ENCODE measurements around the gene AQP1. TPM values are rescaled to one million over a fixed set of nuclear protein-coding genes. Genes with fewer than 3 reads are reported as not detected.
A peak's percentile ranks its signal among the peaks of the same experiment; 100 is the strongest.

Gene AQP1
- total RNA-seq, 1 donor from 2014 or later = 67.8 TPM

DNA sequence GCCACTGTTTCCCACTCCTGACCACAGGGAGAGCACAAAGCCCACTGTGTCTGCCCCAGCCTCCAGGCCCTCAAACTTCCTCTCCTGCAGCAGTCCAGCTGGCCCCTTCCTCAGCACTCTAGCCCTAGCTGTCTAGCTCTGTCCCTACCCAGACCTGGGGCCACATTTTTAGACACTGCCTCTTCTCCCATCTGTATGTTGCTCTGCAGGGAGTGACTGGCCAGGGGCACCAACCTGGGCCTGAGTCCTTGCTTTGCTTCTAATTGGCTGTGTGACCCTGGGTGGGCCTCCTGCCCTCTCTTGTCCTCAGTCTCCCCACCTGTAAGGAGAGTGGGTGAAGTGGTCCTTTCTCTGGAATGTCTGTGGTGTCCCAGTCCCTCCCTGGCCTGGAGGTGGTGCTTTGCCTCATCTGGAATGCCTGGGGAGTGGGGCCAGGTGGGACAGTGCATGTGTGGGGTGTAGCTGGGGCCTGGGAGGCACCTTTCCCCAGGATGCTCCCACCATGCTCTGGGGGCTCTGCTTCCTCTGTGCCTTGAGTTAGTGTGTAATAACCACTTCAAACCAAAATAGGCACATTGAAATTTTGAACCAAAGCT is 25.1 kb downstream of the AQP1 start:
- peaks cover 2 to 13% (median 4%) of the 10 kb centered on the region in 3 donors for H3K4me1 ChIP-seq (ENCODE audit: control insufficient read depth in 3 of 3, insufficient read depth in 3 of 3, low read length in 3 of 3)
- H3K27ac ChIP-seq (ENCODE audit: low read depth, low read length) = no peak overlapping the region
- H3K27me3 ChIP-seq (ENCODE audit: control insufficient read depth in 3 of 3, insufficient read depth in 3 of 3, low read length in 3 of 3) = peaks cover 0 to 8% (median 0%) of the 10 kb centered on the region in 3 donors
- no peaks in the 10 kb centered on the region for H3K36me3 ChIP-seq (ENCODE audit: control insufficient read depth in 3 of 3, insufficient read depth in 3 of 3, low read length in 3 of 3)
- no peak overlapping the region for H3K9ac ChIP-seq (ENCODE audit: low read depth in 1 of 3, low read length in 3 of 3)
- no peaks in the 10 kb centered on the region for H3K9me3 ChIP-seq (ENCODE audit: control insufficient read depth in 3 of 3, low read length in 3 of 3)
- no peak overlapping the region for H3K4me3 ChIP-seq (ENCODE audit: low read length in 3 of 3)

DNA sequence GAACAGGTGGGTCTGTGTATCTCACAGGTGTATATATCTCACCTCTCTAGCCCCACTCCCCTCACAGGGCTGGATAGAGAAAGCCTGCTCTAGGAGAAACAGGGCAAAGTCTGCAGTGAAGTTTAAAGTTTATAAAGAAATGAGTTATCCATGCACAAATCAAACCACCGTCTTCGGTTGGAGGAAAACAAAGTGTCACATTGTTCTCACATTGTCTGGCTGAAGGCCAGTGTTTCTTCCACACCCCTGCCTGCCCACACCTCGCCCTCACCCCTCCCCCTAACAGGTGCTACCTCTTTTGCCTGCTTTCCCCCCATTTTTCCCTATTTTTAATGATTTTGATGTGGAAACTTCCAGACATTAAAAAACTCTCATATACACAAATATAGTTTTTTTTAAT is 25.8 kb downstream of the AQP1 start:
- Histone ChIP-seq H3K36me3 (ENCODE audit: control insufficient read depth in 3 of 3, insufficient read depth in 3 of 3, low read length in 3 of 3) (no peaks in the 10 kb centered on the region), H3K9ac (ENCODE audit: low read depth in 1 of 3, low read length in 3 of 3) (no peak overlapping the region), H3K4me1 (ENCODE audit: control insufficient read depth in 3 of 3, insufficient read depth in 3 of 3, low read length in 3 of 3) (peaks cover 0 to 9% (median 0%) of the 10 kb centered on the region in 3 donors), H3K27ac (ENCODE audit: low read depth, low read length) (no peak overlapping the region), H3K9me3 (ENCODE audit: control insufficient read depth in 3 of 3, low read length in 3 of 3) (no peaks in the 10 kb centered on the region), H3K27me3 (ENCODE audit: control insufficient read depth in 3 of 3, insufficient read depth in 3 of 3, low read length in 3 of 3) (peaks cover 0 to 8% (median 0%) of the 10 kb centered on the region in 3 donors), H3K4me3 (ENCODE audit: low read length in 3 of 3) (no peak overlapping the region)

DNA sequence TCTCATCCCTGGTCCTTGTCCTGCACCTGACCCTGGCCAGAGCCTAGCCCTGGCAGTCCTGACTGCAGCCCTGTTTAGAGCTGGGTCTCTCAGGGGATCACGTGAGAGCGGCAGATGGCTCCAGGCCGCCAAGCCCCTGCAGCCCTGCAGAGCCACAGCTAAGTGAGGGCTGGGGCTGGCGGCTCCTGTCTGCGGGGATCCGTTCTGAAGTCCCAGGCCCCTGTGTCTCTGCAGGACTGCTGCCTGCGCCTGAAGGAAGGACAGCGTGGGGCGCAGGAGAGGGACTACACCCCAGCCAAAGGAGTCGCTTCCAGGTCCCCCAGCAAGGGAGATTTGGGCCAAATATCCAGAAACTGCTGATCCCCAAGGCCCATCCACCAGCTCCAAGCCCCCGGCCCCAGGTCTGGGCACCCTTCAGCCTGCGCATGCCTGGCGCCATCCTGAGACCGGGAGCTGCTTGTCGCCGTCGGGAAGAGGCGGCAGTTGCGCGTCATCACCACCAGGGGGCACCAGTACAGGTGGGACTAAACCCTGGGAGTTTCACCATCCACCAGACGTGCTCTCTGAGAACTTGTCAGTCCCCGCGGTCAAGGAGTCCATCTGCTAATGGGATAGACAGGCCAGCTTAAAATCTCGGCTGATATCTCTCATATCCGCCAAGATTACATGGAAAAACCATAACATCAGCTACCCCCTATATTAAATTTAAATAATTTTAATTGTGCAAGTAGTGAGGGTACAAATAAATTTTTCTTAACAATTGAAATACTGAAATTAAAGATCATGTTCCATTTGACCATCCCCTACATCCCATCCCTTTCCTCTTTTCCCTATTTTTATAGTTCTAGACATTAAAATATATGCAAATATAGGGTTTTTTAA is 27.0 kb downstream of the AQP1 start:
- peak overlapping the region in 1 of 3 donors; percentile 25 for H3K9ac ChIP-seq (ENCODE audit: low read depth in 1 of 3, low read length in 3 of 3)
- no peaks in the 10 kb centered on the region for H3K36me3 ChIP-seq (ENCODE audit: control insufficient read depth in 3 of 3, insufficient read depth in 3 of 3, low read length in 3 of 3)
- H3K4me1 ChIP-seq (ENCODE audit: control insufficient read depth in 3 of 3, insufficient read depth in 3 of 3, low read length in 3 of 3) = peaks cover 0 to 9% (median 0%) of the 10 kb centered on the region in 3 donors
- H3K4me3 ChIP-seq (ENCODE audit: low read length in 3 of 3) = peak overlapping the region in 1 of 3 donors; percentile 49
- no peak overlapping the region for H3K27ac ChIP-seq (ENCODE audit: low read depth, low read length)
- peaks cover 0 to 8% (median 0%) of the 10 kb centered on the region in 3 donors for H3K27me3 ChIP-seq (ENCODE audit: control insufficient read depth in 3 of 3, insufficient read depth in 3 of 3, low read length in 3 of 3)
- H3K9me3 ChIP-seq (ENCODE audit: control insufficient read depth in 3 of 3, low read length in 3 of 3) = no peaks in the 10 kb centered on the region

DNA sequence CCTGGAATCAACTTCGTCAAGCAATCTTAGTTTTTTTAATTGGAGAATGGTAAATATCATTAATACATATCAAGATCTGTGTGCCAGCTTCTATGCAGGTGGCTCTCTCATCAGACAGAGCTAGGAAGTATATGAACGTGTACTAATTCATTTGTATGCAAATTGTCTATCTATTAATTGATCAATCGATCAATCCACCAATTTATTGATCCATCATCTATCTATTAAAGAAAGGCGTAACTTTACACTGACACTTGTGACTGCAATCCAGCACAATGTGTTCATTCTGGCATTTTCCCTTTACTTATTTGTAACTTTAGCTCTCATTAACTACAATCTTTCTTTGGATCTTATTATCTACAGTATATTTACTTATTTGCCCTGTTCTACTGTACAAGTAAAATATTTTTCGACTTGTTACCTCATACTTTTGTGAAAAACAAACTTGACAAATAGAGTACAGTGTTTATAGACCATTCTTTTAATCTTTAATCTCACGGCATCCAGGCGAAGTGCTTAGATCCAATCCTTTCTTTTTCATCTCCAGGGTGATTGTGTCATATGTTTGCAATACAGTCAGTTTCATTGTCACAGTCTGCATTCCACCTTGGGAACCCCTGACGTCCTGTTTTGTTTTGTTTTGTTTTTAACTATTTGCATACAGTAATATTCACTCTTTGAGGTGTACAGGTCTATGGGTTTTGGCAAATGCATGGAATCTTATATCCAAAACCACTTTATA is 30.1 kb downstream of the AQP1 start:
- Histone ChIP-seq H3K27me3 (ENCODE audit: control insufficient read depth in 3 of 3, insufficient read depth in 3 of 3, low read length in 3 of 3) (peaks cover 0 to 8% (median 0%) of the 10 kb centered on the region in 3 donors), H3K36me3 (ENCODE audit: control insufficient read depth in 3 of 3, insufficient read depth in 3 of 3, low read length in 3 of 3) (no peaks in the 10 kb centered on the region), H3K9me3 (ENCODE audit: control insufficient read depth in 3 of 3, low read length in 3 of 3) (peaks cover 0 to 2% (median 0%) of the 10 kb centered on the region in 3 donors), H3K27ac (ENCODE audit: low read depth, low read length) (no peak overlapping the region), H3K9ac (ENCODE audit: low read depth in 1 of 3, low read length in 3 of 3) (no peak overlapping the region), H3K4me1 (ENCODE audit: control insufficient read depth in 3 of 3, insufficient read depth in 3 of 3, low read length in 3 of 3) (peaks cover 0 to 2% (median 0%) of the 10 kb centered on the region in 3 donors), H3K4me3 (ENCODE audit: low read length in 3 of 3) (no peak overlapping the region)

DNA sequence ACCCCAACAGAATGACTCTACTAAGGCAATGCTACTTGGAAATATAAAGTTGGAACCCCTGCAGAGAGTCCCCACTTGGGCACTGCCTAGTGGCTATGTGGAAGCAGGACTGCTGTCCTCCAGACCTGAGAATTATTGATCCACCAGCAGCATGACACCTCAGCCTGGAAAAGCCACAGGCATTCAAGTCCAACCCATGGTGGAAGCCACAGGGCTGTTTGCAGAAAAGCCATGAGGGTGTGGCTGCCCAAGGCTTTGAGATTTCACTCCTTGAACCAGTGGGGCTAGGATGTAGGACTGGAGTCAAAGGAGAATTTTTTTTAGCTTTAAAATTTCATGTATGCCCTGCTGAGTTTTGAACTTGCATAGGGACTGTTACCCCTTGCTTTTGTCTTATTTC is 38.5 kb downstream of the AQP1 start:
- Histone ChIP-seq H3K4me3 (ENCODE audit: low read length in 3 of 3) (no peak overlapping the region), H3K9me3 (ENCODE audit: control insufficient read depth in 3 of 3, low read length in 3 of 3) (no peaks in the 10 kb centered on the region), H3K36me3 (ENCODE audit: control insufficient read depth in 3 of 3, insufficient read depth in 3 of 3, low read length in 3 of 3) (no peaks in the 10 kb centered on the region)

DNA sequence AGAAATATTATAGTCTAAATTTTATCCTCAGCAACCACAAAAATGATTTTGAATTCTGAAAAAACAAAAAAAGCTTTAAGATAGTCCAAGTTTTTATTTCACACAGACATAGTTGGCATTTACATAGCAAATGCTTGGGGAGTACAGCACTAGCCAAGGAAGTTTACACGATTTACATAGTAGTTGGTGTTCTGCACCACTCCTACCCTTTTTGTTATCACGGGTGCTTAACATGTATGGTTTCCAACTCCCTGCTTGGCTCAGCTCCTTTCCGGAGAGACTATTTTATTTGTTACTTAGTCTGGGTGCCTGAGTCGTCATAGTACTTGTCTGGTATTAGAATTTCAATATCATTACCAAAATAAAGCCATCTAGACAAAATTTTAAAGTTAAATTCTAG is 43.3 kb downstream of the AQP1 start:
- H3K4me3 ChIP-seq (ENCODE audit: low read length in 3 of 3) = no peak overlapping the region
- H3K4me1 ChIP-seq (ENCODE audit: control insufficient read depth in 3 of 3, insufficient read depth in 3 of 3, low read length in 3 of 3) = no peaks in the 10 kb centered on the region
- H3K27ac ChIP-seq (ENCODE audit: low read depth, low read length) = no peak overlapping the region
- no peaks in the 10 kb centered on the region for H3K9me3 ChIP-seq (ENCODE audit: control insufficient read depth in 3 of 3, low read length in 3 of 3)
- no peaks in the 10 kb centered on the region for H3K36me3 ChIP-seq (ENCODE audit: control insufficient read depth in 3 of 3, insufficient read depth in 3 of 3, low read length in 3 of 3)
- peaks cover 0 to 3% (median 0%) of the 10 kb centered on the region in 3 donors for H3K27me3 ChIP-seq (ENCODE audit: control insufficient read depth in 3 of 3, insufficient read depth in 3 of 3, low read length in 3 of 3)
- no peak overlapping the region for H3K9ac ChIP-seq (ENCODE audit: low read depth in 1 of 3, low read length in 3 of 3)

More for the DNA sequence above, 38.5 kb downstream of the AQP1 start:
- H3K27me3 ChIP-seq (ENCODE audit: control insufficient read depth in 3 of 3, insufficient read depth in 3 of 3, low read length in 3 of 3) = peaks cover 0 to 3% (median 0%) of the 10 kb centered on the region in 3 donors
- H3K4me1 ChIP-seq (ENCODE audit: control insufficient read depth in 3 of 3, insufficient read depth in 3 of 3, low read length in 3 of 3) = no peaks in the 10 kb centered on the region
- no peak overlapping the region for H3K9ac ChIP-seq (ENCODE audit: low read depth in 1 of 3, low read length in 3 of 3)
- H3K27ac ChIP-seq (ENCODE audit: low read depth, low read length) = no peak overlapping the region

DNA sequence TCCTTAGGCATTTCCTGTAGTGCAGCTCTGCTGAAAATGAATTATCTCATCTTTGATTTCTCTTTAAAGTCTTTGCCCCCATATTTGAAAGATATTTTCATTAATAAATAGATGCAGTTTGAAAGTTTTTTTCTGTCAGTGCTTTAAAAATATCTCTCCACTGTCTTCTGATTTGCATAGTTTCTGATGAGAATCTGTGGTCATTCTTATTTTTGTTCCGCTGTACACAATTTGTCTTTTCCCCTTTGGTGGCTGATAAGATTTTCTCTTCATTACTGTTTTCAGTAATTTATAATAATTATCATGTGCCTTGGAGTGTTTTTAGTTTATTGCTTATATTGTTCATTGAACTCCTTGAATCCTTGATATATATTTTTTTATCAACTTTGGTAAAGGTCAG is 45.1 kb downstream of the AQP1 start:
- H3K4me3 ChIP-seq (ENCODE audit: low read length in 3 of 3) = no peak overlapping the region
- no peaks in the 10 kb centered on the region for H3K9me3 ChIP-seq (ENCODE audit: control insufficient read depth in 3 of 3, low read length in 3 of 3)
- no peaks in the 10 kb centered on the region for H3K27me3 ChIP-seq (ENCODE audit: control insufficient read depth in 3 of 3, insufficient read depth in 3 of 3, low read length in 3 of 3)
- H3K9ac ChIP-seq (ENCODE audit: low read depth in 1 of 3, low read length in 3 of 3) = no peak overlapping the region
- H3K4me1 ChIP-seq (ENCODE audit: control insufficient read depth in 3 of 3, insufficient read depth in 3 of 3, low read length in 3 of 3) = no peaks in the 10 kb centered on the region
- H3K36me3 ChIP-seq (ENCODE audit: control insufficient read depth in 3 of 3, insufficient read depth in 3 of 3, low read length in 3 of 3) = no peaks in the 10 kb centered on the region
- no peak overlapping the region for H3K27ac ChIP-seq (ENCODE audit: low read depth, low read length)

DNA sequence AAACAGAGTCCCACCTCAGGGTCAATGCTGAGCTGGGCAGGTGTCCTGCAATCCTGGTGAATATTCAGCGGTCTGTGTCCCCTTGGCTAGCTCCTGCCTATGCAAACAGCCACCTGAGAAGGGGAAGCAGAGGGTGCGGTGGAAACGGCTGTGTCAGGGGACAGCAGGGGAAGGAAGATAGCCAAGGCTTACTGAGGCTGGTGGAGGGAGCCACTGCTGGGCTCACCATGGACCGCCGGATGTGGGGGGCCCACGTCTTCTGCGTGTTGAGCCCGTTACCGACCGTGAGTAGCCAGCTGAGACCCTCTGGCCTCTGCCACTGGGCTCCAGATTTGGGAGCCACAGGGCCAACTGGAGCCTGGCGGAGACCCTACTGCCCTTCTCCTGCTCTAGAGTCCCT is 52.2 kb downstream of the AQP1 start, which contains the start of gene GHRHR:
TSS of gene GHRHR (plus strand) at position 112 of the 400 bp plus-strand sequence. CDS start at position 228, 116 bp downstream.
- no peaks in the 10 kb centered on the region for H3K4me1 ChIP-seq (ENCODE audit: control insufficient read depth in 3 of 3, insufficient read depth in 3 of 3, low read length in 3 of 3)
- no peak within 1 kb of the TSS for H3K9ac ChIP-seq (ENCODE audit: low read depth in 1 of 3, low read length in 3 of 3)
- no peaks in the 10 kb centered on the region for H3K36me3 ChIP-seq (ENCODE audit: control insufficient read depth in 3 of 3, insufficient read depth in 3 of 3, low read length in 3 of 3)
- no peak within 1 kb of the TSS for H3K4me3 ChIP-seq (ENCODE audit: low read length in 3 of 3)
- H3K9me3 ChIP-seq (ENCODE audit: control insufficient read depth in 3 of 3, low read length in 3 of 3) = no peaks in the 10 kb centered on the region
- no peak within 1 kb of the TSS for H3K27ac ChIP-seq (ENCODE audit: low read depth, low read length)
- H3K27me3 ChIP-seq (ENCODE audit: control insufficient read depth in 3 of 3, insufficient read depth in 3 of 3, low read length in 3 of 3) = peaks cover 0 to 11% (median 5%) of the 10 kb centered on the region in 3 donors

DNA sequence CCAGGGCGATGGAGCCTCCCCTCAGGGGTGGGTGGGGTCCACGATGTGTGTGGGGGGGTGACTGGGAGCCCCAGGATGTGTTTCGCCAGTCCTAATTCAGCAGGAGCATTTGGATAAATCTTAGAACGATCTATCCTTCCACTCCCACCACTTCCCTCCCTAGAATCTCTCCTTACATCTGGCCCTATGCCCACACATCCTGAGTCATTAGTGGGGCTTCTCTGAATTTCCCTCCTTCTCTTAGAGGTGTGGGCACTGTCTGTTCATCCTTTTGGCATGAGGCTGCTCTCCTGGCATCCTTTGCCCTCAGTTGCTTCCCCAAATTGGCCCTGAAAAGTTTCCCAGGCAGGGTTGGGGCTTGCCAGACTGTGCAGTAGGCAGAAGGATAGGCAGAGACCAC is 53.7 kb downstream of the AQP1 start:
- Histone ChIP-seq H3K4me3 (ENCODE audit: low read length in 3 of 3) (no peak overlapping the region), H3K27ac (ENCODE audit: low read depth, low read length) (no peak overlapping the region)

More for the DNA sequence above, 53.7 kb downstream of the AQP1 start:
- H3K4me1 ChIP-seq (ENCODE audit: control insufficient read depth in 3 of 3, insufficient read depth in 3 of 3, low read length in 3 of 3) = no peaks in the 10 kb centered on the region
- peaks cover 0 to 11% (median 5%) of the 10 kb centered on the region in 3 donors for H3K27me3 ChIP-seq (ENCODE audit: control insufficient read depth in 3 of 3, insufficient read depth in 3 of 3, low read length in 3 of 3)
- H3K9ac ChIP-seq (ENCODE audit: low read depth in 1 of 3, low read length in 3 of 3) = no peak overlapping the region
- no peaks in the 10 kb centered on the region for H3K9me3 ChIP-seq (ENCODE audit: control insufficient read depth in 3 of 3, low read length in 3 of 3)
- H3K36me3 ChIP-seq (ENCODE audit: control insufficient read depth in 3 of 3, insufficient read depth in 3 of 3, low read length in 3 of 3) = no peaks in the 10 kb centered on the region
